HCT116 (cell line): ENCODE measurements around the gene SLC16A5. TPM values are rescaled to one million over a fixed set of nuclear protein-coding genes. Genes with fewer than 3 reads are reported as not detected.

Experiments
- ATAC-seq: fragments of 200-7000 bp; cut with Tn5 transposase; 2 replicates; pipeline ENCODE4 v1.9.1; 2020; ENCODE audit warnings: mild to moderate bottlenecking, moderate library complexity
- BruUV-seq: library from RNA; stranded (reverse); fragments of 400-500 nt; replicated peaks from 2 replicates; lab custom pipeline; 2021; lab: Mats Ljungman, UMichigan
- CTCF ChIA-PET: fragments of 300-600 bp; sonication (Branson Sonifier 250); formaldehyde crosslinking; loops from one replicate; lab custom pipeline; 2021; ENCODE audit warnings: antibody characterized with exemption; lab: Charles Lee
- POLR2A ChIA-PET: fragments of 300-600, 350-600 bp; sonication (Branson Sonifier 250); formaldehyde crosslinking; loops from one replicate; lab custom pipeline; 2021; ENCODE audit warnings: antibody characterized with exemption; lab: Charles Lee
- RAD21 ChIA-PET, 2 experiments: fragments of 300-600 bp; sonication (Branson Sonifier 250); formaldehyde crosslinking; loops; one replicate each; lab custom pipeline; 2023; ENCODE audit warnings: low total read pairs in 2 of 2; ENCODE audit not compliant: uncharacterized antibody in 2 of 2, unreplicated experiment in 2 of 2, low non-redundant PET in 1 of 2; lab: Charles Lee
- DNase-seq: peaks from one replicate; pipeline ENCODE4 v3.0.0-alpha.2; 2010; ENCODE audit warnings: low read depth, low spot score
- H2AFZ ChIP-seq: fragments of 200-600 bp; shearing (Covaris generic), sonication (generic); 2 replicates; pipeline ENCODE4 v1.6.1; 2017; ENCODE audit warnings: low read depth, mixed run types, mixed read lengths, antibody characterized with exemption, low read length; ENCODE audit not compliant: poor library complexity, severe bottlenecking
- H3K27ac ChIP-seq: 2 replicates; pipeline ENCODE4 v1.5.1; 2012; ENCODE audit warnings: low read depth, low read length
- H3K27me3 ChIP-seq: fragments of 200-600 bp; sonication (generic); 2 replicates; pipeline ENCODE4 v1.6.1; 2016; ENCODE audit warnings: mixed run types, low read length, mixed read lengths; ENCODE audit not compliant: insufficient read depth
- H3K36me3 ChIP-seq, 2 experiments: fragments of 200-500 bp in 1 of 2; fragments of 200-600 bp in 1 of 2; sonication (Bioruptor generic) in 1 of 2; sonication (generic) in 1 of 2; 2 replicates each; pipeline versions ENCODE4 v1.5.1 to v1.6.1; 2014 to 2016; ENCODE audit warnings: low read length in 2 of 2, inconsistent platforms in 1 of 2, mixed read lengths in 1 of 2, mixed run types in 1 of 2; ENCODE audit not compliant: insufficient read depth in 2 of 2, control insufficient read depth in 1 of 2
- H3K4me1 ChIP-seq, 2 experiments: fragments of 200-600 bp in 1 of 2; sonication (generic) in 1 of 2; 2 replicates each; pipeline versions ENCODE4 v1.5.1 to v1.6.1; 2012 to 2017; ENCODE audit warnings: low read length in 2 of 2, inconsistent platforms in 1 of 2, mild to moderate bottlenecking in 1 of 2, mixed read lengths in 1 of 2, mixed run types in 1 of 2, moderate library complexity in 1 of 2; ENCODE audit not compliant: insufficient read depth in 2 of 2, control insufficient read depth in 1 of 2
- H3K4me2 ChIP-seq: fragments of 200-600 bp; sonication (generic); 2 replicates; pipeline ENCODE4 v1.6.1; 2017; ENCODE audit warnings: mixed run types, low read length, mixed read lengths
- H3K4me3 ChIP-seq, 2 experiments: fragments of 200-600 bp in 1 of 2; sonication (generic) in 1 of 2; replicated peaks in 1 of 2; 2 replicates each; pipeline ENCODE4 v1.5.1; 2011 to 2016; ENCODE audit warnings: low read length in 2 of 2, control low read depth in 1 of 2, low read depth in 1 of 2, mild to moderate bottlenecking in 1 of 2, mixed read lengths in 1 of 2, mixed run types in 1 of 2
- H3K79me2 ChIP-seq: fragments of 200-600 bp; sonication (generic); 2 replicates; pipeline ENCODE4 v1.6.1; 2017; ENCODE audit warnings: mild to moderate bottlenecking, mixed run types, low read length, moderate library complexity, mixed read lengths; ENCODE audit not compliant: insufficient read depth
- H3K9ac ChIP-seq: fragments of 200-600 bp; sonication (generic); 2 replicates; pipeline ENCODE4 v1.6.1; 2016; ENCODE audit warnings: low read length, mixed read lengths
- H3K9me2 ChIP-seq: fragments of 200-600 bp; sonication (generic), shearing (Covaris generic); 2 replicates; pipeline ENCODE4 v1.6.1; 2017; ENCODE audit warnings: mixed run types, mild to moderate bottlenecking, moderate library complexity; ENCODE audit not compliant: insufficient read depth
- H3K9me3 ChIP-seq, 2 experiments: fragments of 200-500 bp in 1 of 2; fragments of 200-600 bp in 1 of 2; sonication (Bioruptor generic) in 1 of 2; sonication (generic) in 1 of 2; 2 replicates each; pipeline ENCODE4 v1.6.1; 2014 to 2017; ENCODE audit warnings: low read length in 2 of 2, mixed read lengths in 2 of 2, inconsistent platforms in 1 of 2, low read depth in 1 of 2, mild to moderate bottlenecking in 1 of 2, mixed run types in 1 of 2, moderate library complexity in 1 of 2; ENCODE audit not compliant: control insufficient read depth in 1 of 2, insufficient read depth in 1 of 2
- H4K20me1 ChIP-seq: fragments of 200-600 bp; sonication (generic), shearing (Covaris generic); 2 replicates; pipeline ENCODE4 v1.6.1; 2017; ENCODE audit warnings: mixed run types, mild to moderate bottlenecking, moderate library complexity; ENCODE audit not compliant: insufficient read depth
- ATF3 ChIP-seq: IDR thresholded peaks from 2 replicates; pipeline ENCODE4 v1.6.1; 2012
- CBX3 ChIP-seq: IDR thresholded peaks from 2 replicates; pipeline ENCODE4 v1.6.1; 2012; ENCODE audit warnings: low read depth
- CEBPB ChIP-seq: IDR thresholded peaks from 2 replicates; pipeline ENCODE4 v1.6.1; 2012; ENCODE audit warnings: low read depth
- EGR1 ChIP-seq: IDR thresholded peaks from 2 replicates; pipeline ENCODE4 v1.6.1; 2012; ENCODE audit warnings: low read depth
- ELF1 ChIP-seq: IDR thresholded peaks from 2 replicates; pipeline ENCODE4 v1.6.1; 2012; ENCODE audit warnings: low read depth, borderline replicate concordance
- EZH2 ChIP-seq: fragments of 200-600 bp; sonication (generic); IDR thresholded peaks from 2 replicates; pipeline ENCODE4 v1.6.1; 2017; ENCODE audit warnings: antibody characterized with exemption, mixed run types
- EZH2phosphoT487 ChIP-seq: fragments of 200-600 bp; IDR thresholded peaks from 2 replicates; pipeline ENCODE4 v1.6.1; 2018; ENCODE audit warnings: antibody characterized with exemption, borderline replicate concordance
- FOSL1 ChIP-seq: IDR thresholded peaks from 2 replicates; pipeline ENCODE4 v1.6.1; 2012; ENCODE audit warnings: low read depth
- JUND ChIP-seq: IDR thresholded peaks from 2 replicates; pipeline ENCODE4 v1.6.1; 2012
- POLR2AphosphoS5 ChIP-seq: IDR thresholded peaks from 2 replicates; pipeline ENCODE4 v1.6.1; 2011; ENCODE audit warnings: mild to moderate bottlenecking, low read depth, low read length, moderate library complexity
- RAD21 ChIP-seq: IDR thresholded peaks from 2 replicates; pipeline ENCODE4 v1.6.1; 2012; ENCODE audit warnings: low read depth, mild to moderate bottlenecking
- SIN3A ChIP-seq: IDR thresholded peaks from 2 replicates; pipeline ENCODE4 v1.6.1; 2012; ENCODE audit warnings: low read depth
- SP1 ChIP-seq: IDR thresholded peaks from 2 replicates; pipeline ENCODE4 v1.6.1; 2012; ENCODE audit warnings: low read depth
- SRF ChIP-seq: IDR thresholded peaks from 2 replicates; pipeline ENCODE4 v1.6.1; 2012; ENCODE audit warnings: low read depth
- YY1 ChIP-seq: IDR thresholded peaks from 2 replicates; pipeline ENCODE4 v1.6.1; 2011; ENCODE audit warnings: low read length, low read depth, moderate library complexity, mild to moderate bottlenecking; ENCODE audit not compliant: insufficient replicate concordance; ENCODE audit errors: extremely low read depth
- ZBTB33 ChIP-seq: IDR thresholded peaks from 2 replicates; pipeline ENCODE4 v1.6.1; 2011; ENCODE audit warnings: mild to moderate bottlenecking, low read length, moderate library complexity; ENCODE audit not compliant: insufficient replicate concordance; ENCODE audit errors: extremely low read depth
- ZFX ChIP-seq: fragments of 450-650 bp; IDR thresholded peaks from 2 replicates; pipeline ENCODE4 v1.6.1; 2017
- ZNF274 ChIP-seq: fragments of 200-500 bp; sonication (Bioruptor generic); IDR thresholded peaks from 2 replicates; pipeline ENCODE4 v1.6.1; 2014; ENCODE audit warnings: mild to moderate bottlenecking, low read depth, low read length, inconsistent platforms
- intact Hi-C: fragments of 100-400 bp; cut with micrococcal nuclease; formaldehyde crosslinking; loops from 2 replicates; pipeline ENCODE4 v1.10.0; 2022
- total RNA-seq: library from RNA; stranded (reverse); gene quantifications from one replicate; pipeline ENCODE4 v1.2.1, GENCODE V29; 2021; ENCODE audit not compliant: unreplicated experiment
- TF ChIP-seq, protein P1 (sequence below), 3 experiments: fragments of 200-600 bp in 1 of 3; sonication (generic) in 1 of 3; IDR thresholded peaks in 2 of 3; conservative IDR thresholded peaks in 1 of 3; 2 replicates each; pipeline ENCODE4 v1.5.1; 2012 to 2017; ENCODE audit warnings: low read depth in 2 of 3, low read length in 2 of 3, antibody characterized with exemption in 1 of 3, borderline replicate concordance in 1 of 3, control low read depth in 1 of 3, mild to moderate bottlenecking in 1 of 3, mixed read lengths in 1 of 3, mixed run types in 1 of 3, moderate library complexity in 1 of 3; ENCODE audit not compliant: insufficient read depth in 1 of 3
- TF ChIP-seq, protein P2 (sequence below): IDR thresholded peaks from 2 replicates; pipeline ENCODE4 v1.6.1; 2012

Gene SLC16A5
- total RNA-seq, 1 experiment from 2014 or later = 79.3 TPM

GRCh38 chr17:75124041-75124818 is 36.5 kb downstream of the SLC16A5 start:
- H4K20me1 ChIP-seq = no peaks in the 10 kb centered on the region
- peak overlapping the region; percentile 44 to 55 for H3K4me3 ChIP-seq
- RAD21 ChIA-PET = interaction anchor here (1.0 to 2.1 kb wide), 3 partner anchors 9 to 10 kb away, joined by 3 to 10 read pairs (median 6); no protein-coding TSS in a partner anchor
- POLR2A ChIA-PET = interaction anchor here (0.6 to 5.0 kb wide), 31 partner anchors 8 to 218 kb away, joined by 3 to 44 read pairs (median 3); partner anchors contain the start of genes CDR2L, JPT1, MRPL58 and NUP85
- TSS peak; percentile 85 for BruUV-seq
- intact Hi-C loops = loop anchor here (2.0 kb wide), 1 partner anchor 75 kb away; no protein-coding TSS in a partner anchor
- H2AFZ ChIP-seq = no peak overlapping the region
- H3K27me3 ChIP-seq = no peaks in the 10 kb centered on the region
- peak overlapping the region; percentile 81 for H3K4me2 ChIP-seq
- H3K9me2 ChIP-seq = no peaks in the 10 kb centered on the region
- peak; percentile 90 for ATAC-seq
- H3K9ac ChIP-seq = peak overlapping the region; percentile 78
- DNase-seq = peak; percentile 99
- CTCF ChIA-PET = interaction anchor here (0.6 to 5.6 kb wide), 7 partner anchors 10 to 477 kb away, joined by 3 to 75 read pairs (median 6); no protein-coding TSS in a partner anchor
- H3K4me1 ChIP-seq = peaks cover 40 to 71% of the 10 kb centered on the region in 2 experiments
- H3K79me2 ChIP-seq = peaks cover 77% of the 10 kb centered on the region
- H3K36me3 ChIP-seq = peaks cover 0 to 25% of the 10 kb centered on the region in 2 experiments; a peak in 2 of 4 replicates
- H3K27ac ChIP-seq = peak overlapping the region; percentile 93
- H3K9me3 ChIP-seq = no peaks in the 10 kb centered on the region
- TF ChIP-seq CEBPB (no peak), EZH2 (no peak), ZNF274 (no peak), ELF1 (no peak), EZH2phosphoT487 (no peak), POLR2AphosphoS5 (peak; percentile 78), ATF3 (no peak), ZBTB33 (peak; percentile 78), JUND (no peak), EGR1 (no peak), SIN3A (no peak), RAD21 (no peak), CBX3 (no peak), SRF (no peak), FOSL1 (no peak), ZFX (peak; percentile 88), YY1 (peak; percentile 91), SP1 (no peak)
- TF ChIP-seq, protein P1, sequence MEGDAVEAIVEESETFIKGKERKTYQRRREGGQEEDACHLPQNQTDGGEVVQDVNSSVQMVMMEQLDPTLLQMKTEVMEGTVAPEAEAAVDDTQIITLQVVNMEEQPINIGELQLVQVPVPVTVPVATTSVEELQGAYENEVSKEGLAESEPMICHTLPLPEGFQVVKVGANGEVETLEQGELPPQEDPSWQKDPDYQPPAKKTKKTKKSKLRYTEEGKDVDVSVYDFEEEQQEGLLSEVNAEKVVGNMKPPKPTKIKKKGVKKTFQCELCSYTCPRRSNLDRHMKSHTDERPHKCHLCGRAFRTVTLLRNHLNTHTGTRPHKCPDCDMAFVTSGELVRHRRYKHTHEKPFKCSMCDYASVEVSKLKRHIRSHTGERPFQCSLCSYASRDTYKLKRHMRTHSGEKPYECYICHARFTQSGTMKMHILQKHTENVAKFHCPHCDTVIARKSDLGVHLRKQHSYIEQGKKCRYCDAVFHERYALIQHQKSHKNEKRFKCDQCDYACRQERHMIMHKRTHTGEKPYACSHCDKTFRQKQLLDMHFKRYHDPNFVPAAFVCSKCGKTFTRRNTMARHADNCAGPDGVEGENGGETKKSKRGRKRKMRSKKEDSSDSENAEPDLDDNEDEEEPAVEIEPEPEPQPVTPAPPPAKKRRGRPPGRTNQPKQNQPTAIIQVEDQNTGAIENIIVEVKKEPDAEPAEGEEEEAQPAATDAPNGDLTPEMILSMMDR (IDR thresholded peaks at IDR 0.05 in 2 of 3, conservative IDR thresholded peaks at IDR 0.05 in 1 of 3; ENCODE audit: borderline replicate concordance in 1 of 3, insufficient read depth in 1 of 3, low read depth in 2 of 3, low read length in 2 of 3) = 0 out of 6 replicates have a peak, but pooled peaks of 1 of the 3 experiments have one; percentile 3
- TF ChIP-seq, protein P2, sequence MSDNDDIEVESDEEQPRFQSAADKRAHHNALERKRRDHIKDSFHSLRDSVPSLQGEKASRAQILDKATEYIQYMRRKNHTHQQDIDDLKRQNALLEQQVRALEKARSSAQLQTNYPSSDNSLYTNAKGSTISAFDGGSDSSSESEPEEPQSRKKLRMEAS = no peak
